NT2/D1 (cell line): ENCODE measurements around the gene FOXG1.

ENCODE experiments used
- YY1 ChIP-seq: IDR thresholded peaks from 2 replicates; pipeline ENCODE4 v1.6.1; 2011; ENCODE audit not compliant: insufficient read length, insufficient read depth
- ZNF274 ChIP-seq: IDR thresholded peaks from 2 replicates; pipeline ENCODE4 v1.6.1; 2011; ENCODE audit warnings: mild to moderate bottlenecking, low read depth, low read length

DNA sequence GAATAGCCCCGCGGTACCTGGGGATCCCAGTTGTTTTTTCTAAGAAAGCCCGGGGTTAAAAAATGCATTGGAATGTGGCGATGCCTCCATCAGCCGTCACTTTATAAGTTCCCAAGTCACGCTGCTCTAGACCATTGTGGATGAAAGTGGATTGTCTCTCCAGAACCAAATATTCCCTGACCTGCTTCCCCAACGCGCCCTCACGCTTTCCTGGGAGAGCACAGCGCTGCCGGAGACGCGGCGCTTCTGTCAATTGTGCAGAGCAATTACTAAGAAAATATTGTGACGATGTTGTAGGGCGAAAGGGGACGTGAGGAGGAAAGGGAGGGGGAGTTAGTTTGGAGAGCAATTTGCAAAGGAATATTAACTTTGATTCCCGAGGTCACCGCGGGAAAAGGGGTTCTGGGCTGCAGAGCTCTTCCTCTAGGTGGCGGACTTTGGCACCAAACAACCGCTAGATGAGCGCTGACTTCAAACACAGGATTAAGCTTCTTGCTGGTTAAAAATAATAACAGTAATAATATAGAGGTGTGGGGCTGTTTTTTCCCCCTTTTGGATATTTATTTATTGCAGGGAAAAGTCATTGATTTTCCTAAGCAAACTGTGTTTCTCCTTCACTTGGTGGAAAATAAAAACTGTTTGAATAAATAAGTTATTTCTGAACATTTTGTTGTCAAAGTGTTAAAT is 9.6 kb upstream of the FOXG1 start:
- TF ChIP-seq ZNF274 (no peak), YY1 (no peak)
